HCT116 (cell line): ENCODE data around the gene MAP1LC3B2. TPM values are rescaled to one million over a fixed set of nuclear protein-coding genes. Genes with fewer than 3 reads are reported as not detected.
"Not testable (repeated sequence)": the region's sequence is repeated elsewhere in the genome, so short reads cannot be mapped to it uniquely, and the experiment has no call there.

Experiments
- ATAC-seq: fragments of 200-7000 bp; cut with Tn5 transposase; 2 replicates; pipeline ENCODE4 v1.9.1; 2020; ENCODE audit warnings: mild to moderate bottlenecking, moderate library complexity
- BruUV-seq: library from RNA; stranded (reverse); fragments of 400-500 nt; replicated peaks from 2 replicates; lab custom pipeline; 2021; lab: Mats Ljungman, UMichigan
- CTCF ChIA-PET: fragments of 300-600 bp; sonication (Branson Sonifier 250); formaldehyde crosslinking; loops from one replicate; lab custom pipeline; 2021; ENCODE audit warnings: antibody characterized with exemption; lab: Charles Lee
- POLR2A ChIA-PET: fragments of 300-600, 350-600 bp; sonication (Branson Sonifier 250); formaldehyde crosslinking; loops from one replicate; lab custom pipeline; 2021; ENCODE audit warnings: antibody characterized with exemption; lab: Charles Lee
- RAD21 ChIA-PET, 2 experiments: fragments of 300-600 bp; sonication (Branson Sonifier 250); formaldehyde crosslinking; loops; one replicate each; lab custom pipeline; 2023; ENCODE audit warnings: low total read pairs in 2 of 2; ENCODE audit not compliant: uncharacterized antibody in 2 of 2, unreplicated experiment in 2 of 2, low non-redundant PET in 1 of 2; lab: Charles Lee
- DNase-seq: peaks from one replicate; pipeline ENCODE4 v3.0.0-alpha.2; 2010; ENCODE audit warnings: low read depth, low spot score
- H2AFZ ChIP-seq: fragments of 200-600 bp; shearing (Covaris generic), sonication (generic); 2 replicates; pipeline ENCODE4 v1.6.1; 2017; ENCODE audit warnings: low read depth, mixed run types, mixed read lengths, antibody characterized with exemption, low read length; ENCODE audit not compliant: poor library complexity, severe bottlenecking
- H3K27ac ChIP-seq: 2 replicates; pipeline ENCODE4 v1.5.1; 2012; ENCODE audit warnings: low read depth, low read length
- H3K27me3 ChIP-seq: fragments of 200-600 bp; sonication (generic); 2 replicates; pipeline ENCODE4 v1.6.1; 2016; ENCODE audit warnings: mixed run types, low read length, mixed read lengths; ENCODE audit not compliant: insufficient read depth
- H3K36me3 ChIP-seq, 2 experiments: fragments of 200-500 bp in 1 of 2; fragments of 200-600 bp in 1 of 2; sonication (Bioruptor generic) in 1 of 2; sonication (generic) in 1 of 2; 2 replicates each; pipeline versions ENCODE4 v1.5.1 to v1.6.1; 2014 to 2016; ENCODE audit warnings: low read length in 2 of 2, inconsistent platforms in 1 of 2, mixed read lengths in 1 of 2, mixed run types in 1 of 2; ENCODE audit not compliant: insufficient read depth in 2 of 2, control insufficient read depth in 1 of 2
- H3K4me1 ChIP-seq, 2 experiments: fragments of 200-600 bp in 1 of 2; sonication (generic) in 1 of 2; 2 replicates each; pipeline versions ENCODE4 v1.5.1 to v1.6.1; 2012 to 2017; ENCODE audit warnings: low read length in 2 of 2, inconsistent platforms in 1 of 2, mild to moderate bottlenecking in 1 of 2, mixed read lengths in 1 of 2, mixed run types in 1 of 2, moderate library complexity in 1 of 2; ENCODE audit not compliant: insufficient read depth in 2 of 2, control insufficient read depth in 1 of 2
- H3K4me2 ChIP-seq: fragments of 200-600 bp; sonication (generic); 2 replicates; pipeline ENCODE4 v1.6.1; 2017; ENCODE audit warnings: mixed run types, low read length, mixed read lengths
- H3K4me3 ChIP-seq, 2 experiments: fragments of 200-600 bp in 1 of 2; sonication (generic) in 1 of 2; replicated peaks in 1 of 2; 2 replicates each; pipeline ENCODE4 v1.5.1; 2011 to 2016; ENCODE audit warnings: low read length in 2 of 2, control low read depth in 1 of 2, low read depth in 1 of 2, mild to moderate bottlenecking in 1 of 2, mixed read lengths in 1 of 2, mixed run types in 1 of 2
- H3K79me2 ChIP-seq: fragments of 200-600 bp; sonication (generic); 2 replicates; pipeline ENCODE4 v1.6.1; 2017; ENCODE audit warnings: mild to moderate bottlenecking, mixed run types, low read length, moderate library complexity, mixed read lengths; ENCODE audit not compliant: insufficient read depth
- H3K9ac ChIP-seq: fragments of 200-600 bp; sonication (generic); 2 replicates; pipeline ENCODE4 v1.6.1; 2016; ENCODE audit warnings: low read length, mixed read lengths
- H3K9me2 ChIP-seq: fragments of 200-600 bp; sonication (generic), shearing (Covaris generic); 2 replicates; pipeline ENCODE4 v1.6.1; 2017; ENCODE audit warnings: mixed run types, mild to moderate bottlenecking, moderate library complexity; ENCODE audit not compliant: insufficient read depth
- H3K9me3 ChIP-seq, 2 experiments: fragments of 200-500 bp in 1 of 2; fragments of 200-600 bp in 1 of 2; sonication (Bioruptor generic) in 1 of 2; sonication (generic) in 1 of 2; 2 replicates each; pipeline ENCODE4 v1.6.1; 2014 to 2017; ENCODE audit warnings: low read length in 2 of 2, mixed read lengths in 2 of 2, inconsistent platforms in 1 of 2, low read depth in 1 of 2, mild to moderate bottlenecking in 1 of 2, mixed run types in 1 of 2, moderate library complexity in 1 of 2; ENCODE audit not compliant: control insufficient read depth in 1 of 2, insufficient read depth in 1 of 2
- H4K20me1 ChIP-seq: fragments of 200-600 bp; sonication (generic), shearing (Covaris generic); 2 replicates; pipeline ENCODE4 v1.6.1; 2017; ENCODE audit warnings: mixed run types, mild to moderate bottlenecking, moderate library complexity; ENCODE audit not compliant: insufficient read depth
- JUND ChIP-seq: IDR thresholded peaks from 2 replicates; pipeline ENCODE4 v1.6.1; 2012
- POLR2A ChIP-seq: IDR thresholded peaks from 2 replicates; pipeline ENCODE4 v1.7.0; 2011; ENCODE audit warnings: borderline replicate concordance; ENCODE audit not compliant: insufficient read depth, insufficient read length; ENCODE audit errors: extremely low read depth
- RAD21 ChIP-seq: IDR thresholded peaks from 2 replicates; pipeline ENCODE4 v1.6.1; 2012; ENCODE audit warnings: low read depth, mild to moderate bottlenecking
- SP1 ChIP-seq: IDR thresholded peaks from 2 replicates; pipeline ENCODE4 v1.6.1; 2012; ENCODE audit warnings: low read depth
- YY1 ChIP-seq: IDR thresholded peaks from 2 replicates; pipeline ENCODE4 v1.6.1; 2011; ENCODE audit warnings: low read length, low read depth, moderate library complexity, mild to moderate bottlenecking; ENCODE audit not compliant: insufficient replicate concordance; ENCODE audit errors: extremely low read depth
- ZNF274 ChIP-seq: fragments of 200-500 bp; sonication (Bioruptor generic); IDR thresholded peaks from 2 replicates; pipeline ENCODE4 v1.6.1; 2014; ENCODE audit warnings: mild to moderate bottlenecking, low read depth, low read length, inconsistent platforms
- intact Hi-C: fragments of 100-400 bp; cut with micrococcal nuclease; formaldehyde crosslinking; loops from 2 replicates; pipeline ENCODE4 v1.10.0; 2022
- total RNA-seq: library from RNA; stranded (reverse); gene quantifications from one replicate; pipeline ENCODE4 v1.2.1, GENCODE V29; 2021; ENCODE audit not compliant: unreplicated experiment
- TF ChIP-seq, protein P1 (sequence below): IDR thresholded peaks from 2 replicates; pipeline ENCODE4 v1.6.1; 2012

MAP1LC3B2 gene
- total RNA-seq, 1 experiment from 2014 or later, result 4.7 TPM

DNA sequence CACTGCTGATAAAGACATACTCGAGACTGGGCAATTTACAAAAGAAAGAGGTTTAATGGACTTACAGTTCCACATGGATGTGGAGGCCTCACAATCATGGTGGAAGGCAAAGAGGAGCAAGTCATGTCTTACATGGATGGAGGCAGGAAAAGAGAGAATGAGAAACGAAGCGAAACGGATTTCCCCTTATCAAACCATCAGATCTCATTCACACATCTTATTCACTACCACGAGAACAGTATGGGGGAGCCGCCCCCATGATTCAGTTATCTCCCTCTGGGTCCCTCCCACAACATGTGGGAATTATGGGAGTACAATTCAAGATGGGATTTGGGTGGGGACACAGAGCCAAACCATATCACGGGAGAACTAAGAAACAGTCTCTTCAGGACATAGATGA lies 6.0 kb downstream of the MAP1LC3B2 start:
- intact Hi-C loops, ATAC-seq, H3K4me1 ChIP-seq, H3K27me3 ChIP-seq, BruUV-seq, DNase-seq, RAD21 ChIA-PET, CTCF ChIA-PET, H3K9ac ChIP-seq, H4K20me1 ChIP-seq, H3K79me2 ChIP-seq, H3K27ac ChIP-seq, POLR2A ChIA-PET, H3K9me2 ChIP-seq, H2AFZ ChIP-seq, H3K4me2 ChIP-seq, H3K4me3 ChIP-seq, H3K36me3 ChIP-seq: not testable (repeated sequence)
- peaks cover 7 to 15% of the 10 kb centered on the region in 2 experiments; a peak in 2 of 4 replicates for H3K9me3 ChIP-seq

DNA sequence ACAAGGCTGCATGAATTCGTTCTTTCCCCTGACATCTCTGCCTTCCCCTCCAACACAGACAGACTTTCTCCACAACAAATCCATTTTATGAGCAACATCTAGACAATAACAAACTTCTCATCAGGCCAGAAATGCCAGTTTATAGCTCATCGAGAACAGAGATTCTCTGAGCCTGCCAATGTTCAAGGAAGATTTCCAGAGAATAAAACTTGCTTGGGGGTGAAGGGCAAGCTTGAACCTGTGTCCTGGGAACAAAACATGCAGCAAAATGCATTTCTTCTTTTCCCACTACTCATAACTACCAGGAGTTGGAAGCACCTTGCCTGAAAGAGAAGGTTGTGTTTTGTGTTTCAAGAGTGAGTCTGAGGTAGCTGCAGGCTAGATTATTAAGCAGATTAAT lies 6.8 kb downstream of the MAP1LC3B2 start:
- CTCF ChIA-PET, result no interaction called here

More for the DNA sequence above, 6.8 kb downstream of the MAP1LC3B2 start:
- DNase-seq, result no peak
- intact Hi-C loops, result no loop called here
- H3K27ac ChIP-seq, result no peak overlapping the region
- ATAC-seq, result no peak
- no peaks in the 10 kb centered on the region for H3K27me3 ChIP-seq
- H3K4me1 ChIP-seq, result no peaks in the 10 kb centered on the region
- TF ChIP-seq JUND (no peak), SP1 (no peak), RAD21 (no peak), YY1 (no peak), ZNF274 (no peak), POLR2A (no peak)
- TF ChIP-seq, protein P1, sequence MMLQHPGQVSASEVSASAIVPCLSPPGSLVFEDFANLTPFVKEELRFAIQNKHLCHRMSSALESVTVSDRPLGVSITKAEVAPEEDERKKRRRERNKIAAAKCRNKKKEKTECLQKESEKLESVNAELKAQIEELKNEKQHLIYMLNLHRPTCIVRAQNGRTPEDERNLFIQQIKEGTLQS, result no peak
- H3K4me3 ChIP-seq, result no peak overlapping the region
- H3K79me2 ChIP-seq, result no peaks in the 10 kb centered on the region
- BruUV-seq, result no TSS peak
- H4K20me1 ChIP-seq, result no peaks in the 10 kb centered on the region
- H2AFZ ChIP-seq, result no peak overlapping the region
- no peak overlapping the region for H3K4me2 ChIP-seq
- no peaks in the 10 kb centered on the region for H3K36me3 ChIP-seq
- no peaks in the 10 kb centered on the region for H3K9me2 ChIP-seq
- H3K9me3 ChIP-seq, result peaks cover 7 to 15% of the 10 kb centered on the region in 2 experiments; a peak in 2 of 4 replicates
- POLR2A ChIA-PET, result no interaction called here
- RAD21 ChIA-PET, result no interaction called here
- H3K9ac ChIP-seq, result no peak overlapping the region
